WERI-Rb-1 (cell line): Measurements from ENCODE around the gene NPW.

Source experiments
- DNase-seq: peaks from one replicate; pipeline ENCODE4 v3.0.0-alpha.2; 2020
- H3K27ac ChIP-seq: fragments of 250-450 bp; sonication (Bioruptor Pico); 2 replicates; pipeline ENCODE4 v1.5.1; 2020; ENCODE audit warnings: mild to moderate bottlenecking, moderate library complexity
- H3K27me3 ChIP-seq: fragments of 250-450 bp; sonication (Bioruptor Pico); 2 replicates; pipeline ENCODE4 v1.5.1; 2021; ENCODE audit warnings: mild to moderate bottlenecking, low read depth, moderate library complexity; ENCODE audit not compliant: insufficient read depth, severe bottlenecking
- H3K36me3 ChIP-seq: fragments of 250-450 bp; sonication (Bioruptor Pico); 2 replicates; pipeline ENCODE4 v1.5.1; 2020; ENCODE audit warnings: mild to moderate bottlenecking, moderate library complexity
- H3K4me3 ChIP-seq: 2 replicates; pipeline ENCODE4 v1.5.1; 2011; ENCODE audit warnings: low read depth, mild to moderate bottlenecking, control low read depth, low read length
- H3K9me3 ChIP-seq: fragments of 250-450 bp; sonication (Bioruptor Pico); 2 replicates; pipeline ENCODE4 v1.5.1; 2021; ENCODE audit warnings: mild to moderate bottlenecking, moderate library complexity; ENCODE audit not compliant: severe bottlenecking
- CTCF ChIP-seq: IDR thresholded peaks from 2 replicates; pipeline ENCODE4 v1.5.1; 2011; ENCODE audit warnings: low read depth, mild to moderate bottlenecking, control low read depth, inconsistent platforms, low read length

Gene NPW

GRCh38 chr16:1975432-1976215, 44.0 kb upstream of the NPW start:
- Histone ChIP-seq H3K9me3 (no peaks in the 10 kb centered on the region), H3K4me3 (no peak overlapping the region), H3K27me3 (no peaks in the 10 kb centered on the region), H3K27ac (no peak overlapping the region), H3K36me3 (peaks cover 61% of the 10 kb centered on the region)
- TF ChIP-seq CTCF, result no peak
- DNase-seq, result no peak

GRCh38 chr16:1976216-1976520, 43.4 kb upstream of the NPW start:
- no peak for TF ChIP-seq CTCF
- H3K9me3 ChIP-seq, result no peaks in the 10 kb centered on the region
- DNase-seq, result no peak
- H3K4me3 ChIP-seq, result no peak overlapping the region
- H3K27ac ChIP-seq, result no peak overlapping the region
- H3K36me3 ChIP-seq, result peaks cover 61% of the 10 kb centered on the region
- no peaks in the 10 kb centered on the region for H3K27me3 ChIP-seq

- Histone ChIP-seq H3K9me3 (no peaks in the 10 kb centered on the region), H3K27me3 (no peaks in the 10 kb centered on the region), H3K27ac (no peak overlapping the region), H3K36me3 (peaks cover 58% of the 10 kb centered on the region), H3K4me3 (no peak overlapping the region)
- no peak for TF ChIP-seq CTCF
- DNase-seq, result no peak
These were observed 42.4 kb upstream of the NPW start for GRCh38 chr16:1976951-1977874.

- no peak for DNase-seq
- Histone ChIP-seq H3K4me3 (no peak overlapping the region), H3K9me3 (no peaks in the 10 kb centered on the region), H3K27me3 (no peaks in the 10 kb centered on the region), H3K27ac (no peak overlapping the region), H3K36me3 (peaks cover 57% of the 10 kb centered on the region)
- no peak for TF ChIP-seq CTCF
These were observed 41.7 kb upstream of the NPW start for GRCh38 chr16:1977875-1978268.

GRCh38 chr16:1978476-1979120, 41.0 kb upstream of the NPW start:
- Histone ChIP-seq H3K4me3 (no peak overlapping the region), H3K9me3 (no peaks in the 10 kb centered on the region), H3K36me3 (peaks cover 57% of the 10 kb centered on the region), H3K27ac (no peak overlapping the region), H3K27me3 (no peaks in the 10 kb centered on the region)
- no peak for DNase-seq
- no peak for TF ChIP-seq CTCF
